RWPE1 (cell line): ENCODE data around the gene PTK6.
A peak's percentile ranks its signal among the peaks of the same experiment; 100 is the strongest.

Experiments used
- CTCF ChIA-PET: fragments of 350-600 bp; sonication (Branson Sonifier 250); formaldehyde crosslinking; extraction: SDS; loops from one replicate; lab custom pipeline; 2021; lab: Yijun Ruan, JAX
- POLR2A ChIA-PET: fragments of 400-600 bp; formaldehyde crosslinking; extraction: SDS; loops from one replicate; lab custom pipeline; 2020; ENCODE audit warnings: antibody characterized with exemption; ENCODE audit not compliant: low non-redundant PET; lab: Yijun Ruan, JAX
- DNase-seq: peaks from one replicate; pipeline ENCODE4 v3.0.0; 2012; ENCODE audit warnings: low spot score
- H3K27ac ChIP-seq: fragments of 450-650 bp; 2 replicates; pipeline ENCODE4 v1.5.1; 2017
- CTCF ChIP-seq: fragments of 450-650 bp; conservative IDR thresholded peaks from 2 replicates; pipeline ENCODE4 v1.5.1; 2017; ENCODE audit warnings: low read depth, mild to moderate bottlenecking

Gene PTK6

GRCh38 chr20:63570281-63571086, 33.3 kb upstream of the PTK6 start:
- ChIA-PET CTCF (interaction anchor here (0.6 kb wide), 1 partner anchor 868 kb away, joined by 3 read pairs; no protein-coding TSS in a partner anchor), POLR2A (interaction anchor here (0.5 kb wide), 1 partner anchor 100 kb away, joined by 3 read pairs; no protein-coding TSS in a partner anchor)
- H3K27ac ChIP-seq, result peak overlapping the region; percentile 31
- no peak for TF ChIP-seq CTCF
- no peak for DNase-seq

GRCh38 chr20:63568986-63569949, 32.1 kb upstream of the PTK6 start:
- peak overlapping the region; percentile 31 for H3K27ac ChIP-seq
- CTCF ChIA-PET, result interaction anchor here (0.7 to 1.7 kb wide), 2 partner anchors 31 to 217 kb away, joined by 3 to 7 read pairs; no protein-coding TSS in a partner anchor
- DNase-seq, result no peak
- TF ChIP-seq CTCF, result no peak
- POLR2A ChIA-PET, result interaction anchor here (0.6 kb wide), 1 partner anchor 88 kb away, joined by 3 read pairs; no protein-coding TSS in a partner anchor

- TF ChIP-seq CTCF, result no peak
- ChIA-PET POLR2A (interaction anchor here (0.6 kb wide), 1 partner anchor 89 kb away, joined by 3 read pairs; no protein-coding TSS in a partner anchor), CTCF (interaction anchor here (1.7 kb wide), 1 partner anchor 30 kb away, joined by 7 read pairs; no protein-coding TSS in a partner anchor)
- no peak for DNase-seq
- H3K27ac ChIP-seq, result peak overlapping the region; percentile 34
These were observed 31.2 kb upstream of the PTK6 start for GRCh38 chr20:63568170-63568981.

GRCh38 chr20:63567386-63568169, 30.4 kb upstream of the PTK6 start:
- TF ChIP-seq CTCF, result no peak
- peak overlapping the region; percentile 34 for H3K27ac ChIP-seq
- CTCF ChIA-PET, result interaction anchor here (1.7 kb wide), 1 partner anchor 29 kb away, joined by 7 read pairs; no protein-coding TSS in a partner anchor
- POLR2A ChIA-PET, result interaction anchor here (0.9 kb wide), 1 partner anchor 15 kb away, joined by 4 read pairs; no protein-coding TSS in a partner anchor
- DNase-seq, result no peak

GRCh38 chr20:63567136-63567385, 29.9 kb upstream of the PTK6 start:
- CTCF ChIA-PET, result no interaction called here

More at GRCh38 chr20:63567136-63567385, 29.9 kb upstream of the PTK6 start:
- TF ChIP-seq CTCF, result no peak
- POLR2A ChIA-PET, result interaction anchor here (0.9 kb wide), 1 partner anchor 14 kb away, joined by 4 read pairs; no protein-coding TSS in a partner anchor
- H3K27ac ChIP-seq, result no peak overlapping the region
- DNase-seq, result no peak
